SIG-M5 treated with dmso at 0.1 percent for 504 hours (cell line): ENCODE results near the gene ZNF429.
"Not testable (repeated sequence)": the region's sequence is repeated elsewhere in the genome, so short reads cannot be mapped to it uniquely, and the experiment has no call there.

Source experiments
- DNase-seq: peaks from one replicate; lab custom pipeline; 2025; ENCODE audit not compliant: unreplicated experiment; lab: John Stamatoyannopoulos, UW

Gene ZNF429

DNA sequence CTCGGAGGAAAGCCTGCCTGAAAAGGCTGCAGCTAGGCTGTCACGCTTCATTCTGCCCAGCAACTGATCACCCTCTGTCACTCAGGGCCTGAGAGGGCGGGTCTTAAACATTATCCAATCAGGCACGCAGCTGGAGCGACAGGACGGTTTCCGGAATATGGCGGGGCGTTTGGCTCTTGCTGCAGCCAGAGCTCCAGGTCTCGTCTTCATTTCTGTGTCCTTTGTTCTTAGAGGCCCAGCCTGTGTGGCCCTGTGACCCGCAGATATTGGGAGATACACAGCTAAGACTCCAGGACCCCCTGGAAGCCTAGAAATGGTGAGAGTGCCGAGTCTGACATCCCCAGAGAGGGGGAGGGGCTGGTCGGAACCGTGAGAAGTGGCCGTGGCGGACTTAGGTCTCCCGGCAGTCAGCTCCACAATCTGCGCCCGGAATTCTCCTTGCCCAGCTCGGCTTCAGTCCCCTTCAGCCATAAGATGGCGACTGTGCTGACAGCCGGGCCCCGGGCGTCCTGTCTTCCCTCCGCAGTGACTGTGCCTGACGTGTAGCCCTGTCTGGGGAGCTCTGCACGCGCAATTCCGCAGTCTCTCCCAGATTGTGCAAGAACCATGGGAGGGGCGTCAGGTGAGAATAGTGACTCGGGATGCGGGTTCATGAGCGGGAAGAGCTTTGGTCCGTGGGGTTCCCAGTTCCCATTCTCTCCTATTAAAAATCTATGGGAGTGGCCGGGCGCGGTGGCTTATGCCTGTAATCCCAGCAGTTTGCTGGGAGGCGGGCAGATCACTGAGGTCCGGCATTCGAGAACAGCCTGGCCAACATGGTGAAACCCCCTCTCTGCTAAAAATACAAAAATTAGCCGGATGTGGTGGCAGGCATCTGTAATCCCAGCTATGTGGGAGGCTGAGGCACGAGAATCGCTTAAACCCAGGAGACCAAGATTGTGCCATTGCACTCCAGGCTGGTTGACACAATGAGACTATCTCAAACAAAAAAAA is at the start of gene ZNF429:
TSS of gene ZNF429 (plus strand) at position 144 of the 993 bp plus-strand sequence. CDS start at position 314, 170 bp downstream.
- peak; percentile 82 for DNase-seq

DNA sequence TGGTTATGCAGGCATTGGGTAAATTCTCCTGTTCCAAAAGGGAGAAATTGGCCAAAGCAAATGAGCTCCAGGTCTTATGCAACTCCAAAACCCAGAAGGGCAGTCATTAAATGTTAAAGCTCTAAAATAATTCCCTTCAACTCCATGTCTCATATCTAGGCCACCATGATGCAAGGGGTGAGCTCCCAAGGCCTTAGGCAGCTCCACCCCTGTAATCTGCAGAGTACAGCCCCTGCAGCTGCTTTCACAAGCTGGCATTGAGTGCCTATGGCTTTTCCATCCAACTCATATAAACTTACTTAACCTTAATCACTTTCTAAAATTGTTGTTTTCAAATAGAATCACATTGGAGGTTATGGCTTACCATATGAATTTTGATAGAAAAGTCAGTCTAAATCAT is 44.7 kb upstream of the ZNF429 start:
- DNase-seq = no peak

DNA sequence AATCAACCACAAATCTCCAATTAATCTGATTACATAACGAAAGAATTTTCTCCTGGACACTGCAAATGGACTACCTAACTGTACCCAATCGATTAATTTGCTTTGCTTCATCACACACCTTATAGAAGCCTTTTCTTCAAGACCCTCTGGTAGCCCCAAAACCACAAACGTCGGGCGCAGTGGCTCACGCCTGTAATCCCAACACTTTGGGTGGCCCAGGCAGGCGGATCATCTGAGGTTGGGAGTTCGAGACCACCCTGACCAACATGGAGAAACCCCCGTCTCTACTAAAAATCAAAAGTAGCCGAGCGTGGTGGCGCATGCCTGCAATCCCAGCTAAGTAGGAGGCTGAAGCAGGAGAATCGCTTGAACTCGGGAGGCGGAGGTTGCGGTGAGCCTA is 42.9 kb upstream of the ZNF429 start:
- no peak for DNase-seq

GRCh38 chr19:21463449-21464105 is 41.8 kb upstream of the ZNF429 start:
- DNase-seq = no peak

- no peak for DNase-seq
Measured at GRCh38 chr19:21466627-21467026, 38.8 kb upstream of the ZNF429 start.

GRCh38 chr19:21468791-21469190 is 36.6 kb upstream of the ZNF429 start:
- no peak for DNase-seq

GRCh38 chr19:21472507-21472906 is 32.9 kb upstream of the ZNF429 start:
- DNase-seq = no peak

- DNase-seq = no peak
Measured at GRCh38 chr19:21474671-21475181, 30.7 kb upstream of the ZNF429 start.

DNA sequence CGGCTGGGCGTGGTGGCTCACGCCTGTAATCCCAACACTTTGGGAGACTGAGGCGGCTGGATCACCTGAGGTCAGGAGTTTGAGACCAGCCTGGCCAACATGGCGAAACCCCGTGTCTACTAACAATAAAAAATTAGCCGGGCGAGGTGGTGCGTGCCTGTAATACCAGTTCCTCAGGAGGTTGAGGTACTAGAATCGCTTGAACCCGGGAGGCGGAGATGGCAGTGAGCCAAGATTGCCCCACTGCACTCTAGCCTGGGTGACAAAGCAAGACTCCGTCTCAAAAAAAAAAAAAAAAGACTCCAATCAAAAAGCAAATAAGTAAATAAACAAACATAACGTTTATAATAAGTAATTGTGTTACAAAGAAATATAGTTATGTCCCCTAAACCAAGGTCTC is 23.0 kb upstream of the ZNF429 start:
- DNase-seq = not testable (repeated sequence)

DNA sequence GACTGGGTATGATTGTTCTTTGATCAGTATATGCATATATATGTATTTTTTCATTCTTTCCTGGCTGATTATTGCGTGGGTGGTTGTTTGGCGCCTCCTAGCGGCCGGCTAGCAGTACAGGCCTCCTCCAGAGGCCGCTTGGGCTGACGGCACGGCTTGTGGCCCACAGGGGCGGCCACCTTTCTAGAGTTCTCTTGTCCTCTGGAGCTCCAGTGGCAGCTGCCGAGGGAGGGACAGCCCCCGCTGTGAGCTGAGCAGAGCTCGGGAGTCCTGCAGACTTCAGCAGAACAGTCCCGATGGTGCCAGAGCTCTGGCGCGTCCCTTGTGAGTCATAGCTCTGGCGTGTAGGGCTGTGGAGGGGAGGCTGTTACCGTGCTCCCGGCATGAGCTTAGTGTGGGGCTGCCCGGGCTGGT is 22.5 kb upstream of the ZNF429 start:
- no peak for DNase-seq

DNA sequence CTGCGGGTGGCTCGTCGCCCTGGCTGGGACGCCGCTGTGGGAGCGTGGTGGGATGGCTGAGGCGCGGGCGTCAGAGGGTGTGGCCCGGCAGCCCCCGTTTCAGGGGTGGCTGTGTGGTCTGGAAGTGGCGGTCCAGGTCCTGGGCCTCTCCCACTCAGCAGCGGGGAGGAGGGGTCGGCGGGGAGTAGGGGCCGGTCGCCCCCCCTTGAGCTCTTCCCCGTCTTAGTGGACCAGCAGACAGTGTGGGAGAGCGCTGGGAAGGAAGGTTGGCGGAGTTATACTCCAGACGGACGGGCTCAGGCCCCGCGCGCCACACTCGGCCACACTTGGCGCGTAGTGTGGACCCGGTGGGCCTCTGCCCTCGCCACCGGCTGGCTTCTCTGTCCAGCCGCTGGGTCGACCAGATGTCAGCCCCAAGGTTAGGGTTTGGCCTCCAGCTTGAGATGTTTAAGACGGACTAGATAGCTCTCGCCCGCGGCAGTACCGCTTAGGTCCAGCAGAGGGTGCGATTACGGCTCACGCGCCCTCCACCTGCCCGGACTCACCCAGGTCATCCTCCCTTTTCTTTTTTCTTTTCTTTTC is 21.7 kb upstream of the ZNF429 start:
- DNase-seq = no peak

DNA sequence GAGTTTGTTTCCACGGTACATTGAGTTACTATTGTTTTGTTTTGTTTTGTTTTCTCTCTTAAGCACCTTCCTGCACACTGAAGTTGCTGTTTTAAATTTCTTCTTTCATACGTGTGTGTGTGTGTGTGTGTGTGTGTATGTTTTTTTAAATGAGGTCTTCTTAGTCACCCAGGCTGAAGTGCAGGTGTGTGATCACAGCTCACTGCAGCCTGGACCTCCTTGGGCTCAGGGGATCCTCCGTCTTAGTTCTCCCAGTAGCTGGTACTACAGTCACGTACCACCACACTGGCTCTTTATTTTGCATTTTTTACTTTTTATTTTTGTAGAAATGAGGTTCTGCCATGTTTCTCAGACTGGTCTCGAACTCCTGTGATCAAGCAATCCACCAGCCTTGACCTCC is 20.8 kb upstream of the ZNF429 start:
- DNase-seq = no peak

GRCh38 chr19:21485926-21486325 is 19.5 kb upstream of the ZNF429 start:
- DNase-seq = no peak

GRCh38 chr19:21487969-21488368 is 17.4 kb upstream of the ZNF429 start:
- no peak for DNase-seq

GRCh38 chr19:21491146-21491545 is 14.3 kb upstream of the ZNF429 start:
- no peak for DNase-seq

GRCh38 chr19:21492947-21493906 is 12.2 kb upstream of the ZNF429 start:
- no peak for DNase-seq

- no peak for DNase-seq
Measured at GRCh38 chr19:21496876-21497275, 8.5 kb upstream of the ZNF429 start.

- no peak for DNase-seq
Measured at GRCh38 chr19:21498651-21499050, 6.8 kb upstream of the ZNF429 start.

- DNase-seq = no peak
Measured at GRCh38 chr19:21508198-21508597, 2.8 kb downstream of the ZNF429 start.

- not testable (repeated sequence) for DNase-seq
Measured at GRCh38 chr19:21511058-21511457, 5.7 kb downstream of the ZNF429 start.
